Measurements from ENCODE around the gene CPED1. TPM values are rescaled to one million over a fixed set of nuclear protein-coding genes. Genes with fewer than 3 reads are reported as not detected.

CPED1 gene
- total and polyA plus RNA-seq, 2 donors (not counting 1 experiment from before 2014, with no cell fraction given), result 70.2 to 196 TPM

- H3K27ac ChIP-seq (ENCODE audit: insufficient read depth, low read length), result no peak within 1 kb of the TSS
- no peaks in the 10 kb centered on the region for H4K20me1 ChIP-seq (ENCODE audit: control insufficient read depth, extremely low read depth, insufficient read depth, low read length)
- peak within 1 kb of the TSS; percentile 93 for H3K4me2 ChIP-seq (ENCODE audit: extremely low read depth, insufficient read depth, low read length)
- H3K4me1 ChIP-seq (ENCODE audit: control insufficient read depth, extremely low read depth, insufficient read depth, low read length), result peaks cover 6% of the 10 kb centered on the region
- TF ChIP-seq EZH2 (IDR thresholded peaks at IDR 0.05; ENCODE audit: low read length, missing control alignments), result no peak
- TF ChIP-seq, protein P1, sequence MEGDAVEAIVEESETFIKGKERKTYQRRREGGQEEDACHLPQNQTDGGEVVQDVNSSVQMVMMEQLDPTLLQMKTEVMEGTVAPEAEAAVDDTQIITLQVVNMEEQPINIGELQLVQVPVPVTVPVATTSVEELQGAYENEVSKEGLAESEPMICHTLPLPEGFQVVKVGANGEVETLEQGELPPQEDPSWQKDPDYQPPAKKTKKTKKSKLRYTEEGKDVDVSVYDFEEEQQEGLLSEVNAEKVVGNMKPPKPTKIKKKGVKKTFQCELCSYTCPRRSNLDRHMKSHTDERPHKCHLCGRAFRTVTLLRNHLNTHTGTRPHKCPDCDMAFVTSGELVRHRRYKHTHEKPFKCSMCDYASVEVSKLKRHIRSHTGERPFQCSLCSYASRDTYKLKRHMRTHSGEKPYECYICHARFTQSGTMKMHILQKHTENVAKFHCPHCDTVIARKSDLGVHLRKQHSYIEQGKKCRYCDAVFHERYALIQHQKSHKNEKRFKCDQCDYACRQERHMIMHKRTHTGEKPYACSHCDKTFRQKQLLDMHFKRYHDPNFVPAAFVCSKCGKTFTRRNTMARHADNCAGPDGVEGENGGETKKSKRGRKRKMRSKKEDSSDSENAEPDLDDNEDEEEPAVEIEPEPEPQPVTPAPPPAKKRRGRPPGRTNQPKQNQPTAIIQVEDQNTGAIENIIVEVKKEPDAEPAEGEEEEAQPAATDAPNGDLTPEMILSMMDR (conservative IDR thresholded peaks at IDR 0.05 in 1 of 2, IDR thresholded peaks at IDR 0.05 in 1 of 2; ENCODE audit: low read depth in 1 of 2, low read length in 2 of 2), result no peak
- H3K4me3 ChIP-seq (replicated peaks in 1 of 4; ENCODE audit: control extremely low read depth in 1 of 4, insufficient read depth in 1 of 4, low read depth in 3 of 4, low read length in 4 of 4), result peak within 1 kb of the TSS; percentile 65 to 74 (median 70)
- H2AFZ ChIP-seq (ENCODE audit: low read length), result no peak within 1 kb of the TSS
- no peaks in the 10 kb centered on the region for H3K79me2 ChIP-seq (ENCODE audit: control insufficient read depth, insufficient read depth, low read length)
- H3K36me3 ChIP-seq (ENCODE audit: control insufficient read depth, insufficient read depth, low read length), result no peaks in the 10 kb centered on the region
- no peaks in the 10 kb centered on the region for H3K9me3 ChIP-seq (ENCODE audit: control insufficient read depth, insufficient read depth, low read depth, low read length)
- H3K9ac ChIP-seq (ENCODE audit: insufficient read depth, low read length), result no peak within 1 kb of the TSS
- no peak for DNase-seq (ENCODE audit: low read depth in 2 of 2)
- H3K27me3 ChIP-seq (ENCODE audit: control insufficient read depth, insufficient read depth, low read length), result peaks cover 17% of the 10 kb centered on the region
Observed at GRCh38 chr7:121328508-121329190, 340.1 kb downstream of the CPED1 start, which contains the start of gene WNT16. TSS of gene WNT16 (plus strand) at chr7:121329000. CDS start at chr7:121329293, 293 bp downstream.

DNA sequence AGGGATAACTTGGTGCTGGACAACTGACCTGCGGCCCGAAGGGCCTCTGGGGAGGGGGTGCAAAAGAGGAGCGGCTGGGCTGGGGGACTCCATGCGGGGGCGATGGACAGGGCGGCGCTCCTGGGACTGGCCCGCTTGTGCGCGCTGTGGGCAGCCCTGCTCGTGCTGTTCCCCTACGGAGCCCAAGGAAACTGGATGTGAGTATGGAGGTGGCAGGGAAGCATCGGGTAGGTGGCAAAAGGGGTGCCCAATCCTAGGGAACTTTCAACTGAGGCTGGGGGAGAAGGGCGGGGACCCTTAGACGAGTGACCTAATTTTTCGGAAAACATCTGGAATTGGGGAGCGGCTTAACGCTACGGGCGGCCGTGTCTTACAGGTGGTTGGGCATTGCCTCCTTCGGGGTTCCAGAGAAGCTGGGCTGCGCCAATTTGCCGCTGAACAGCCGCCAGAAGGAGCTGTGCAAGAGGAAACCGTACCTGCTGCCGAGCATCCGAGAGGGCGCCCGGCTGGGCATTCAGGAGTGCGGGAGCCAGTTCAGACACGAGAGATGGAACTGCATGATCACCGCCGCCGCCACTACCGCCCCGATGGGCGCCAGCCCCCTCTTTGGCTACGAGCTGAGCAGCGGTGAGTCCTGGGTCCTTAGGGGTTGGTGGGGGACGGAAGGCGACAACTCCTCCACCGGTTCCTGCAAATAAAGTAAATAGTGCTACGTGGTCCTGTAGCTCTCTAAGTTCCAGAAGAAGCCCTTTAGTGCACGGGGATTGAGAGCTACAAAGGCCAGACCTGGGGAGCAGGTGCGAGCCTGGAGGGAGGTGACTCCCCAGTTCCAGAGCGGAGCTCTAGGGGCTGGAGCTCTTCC is 340.9 kb downstream of the CPED1 start:
- Histone ChIP-seq H3K9ac (ENCODE audit: insufficient read depth, low read length) (no peak overlapping the region), H3K27ac (ENCODE audit: insufficient read depth, low read length) (no peak overlapping the region), H3K36me3 (ENCODE audit: control insufficient read depth, insufficient read depth, low read length) (no peaks in the 10 kb centered on the region), H4K20me1 (ENCODE audit: control insufficient read depth, extremely low read depth, insufficient read depth, low read length) (no peaks in the 10 kb centered on the region), H3K79me2 (ENCODE audit: control insufficient read depth, insufficient read depth, low read length) (no peaks in the 10 kb centered on the region), H3K4me3 (replicated peaks in 1 of 4; ENCODE audit: control extremely low read depth in 1 of 4, insufficient read depth in 1 of 4, low read depth in 3 of 4, low read length in 4 of 4) (peak overlapping the region; percentile 65 to 74 (median 70)), H3K4me1 (ENCODE audit: control insufficient read depth, extremely low read depth, insufficient read depth, low read length) (peaks cover 6% of the 10 kb centered on the region), H3K9me3 (ENCODE audit: control insufficient read depth, insufficient read depth, low read depth, low read length) (no peaks in the 10 kb centered on the region), H2AFZ (ENCODE audit: low read length) (no peak overlapping the region), H3K4me2 (ENCODE audit: extremely low read depth, insufficient read depth, low read length) (peak overlapping the region; percentile 93), H3K27me3 (ENCODE audit: control insufficient read depth, insufficient read depth, low read length) (peaks cover 17% of the 10 kb centered on the region)
- TF ChIP-seq, protein P1 (conservative IDR thresholded peaks at IDR 0.05 in 1 of 2, IDR thresholded peaks at IDR 0.05 in 1 of 2; ENCODE audit: low read depth in 1 of 2, low read length in 2 of 2), result peak in 1 of 2 donors; percentile 0
- no peak for TF ChIP-seq EZH2 (IDR thresholded peaks at IDR 0.05; ENCODE audit: low read length, missing control alignments)
- peak in 1 of 2 donors; percentile 23 for DNase-seq (ENCODE audit: low read depth in 2 of 2)

Data from fibroblast of lung (primary cell).